GM12878 (cell line): ENCODE data around the gene CACNA1H. TPM values are rescaled to one million over a fixed set of nuclear protein-coding genes. Genes with fewer than 3 reads are reported as not detected.

Experiments
- ATAC-seq: fragments of 200-7000 bp; cut with Tn5 transposase; 3 replicates; pipeline ENCODE4 v1.9.1; 2020; ENCODE audit warnings: mild to moderate bottlenecking, moderate library complexity
- BruUV-seq: library from RNA; stranded (reverse); fragments of 400-500 nt; replicated peaks from 2 replicates; lab custom pipeline; 2021; lab: Mats Ljungman, UMichigan
- CTCF ChIA-PET: fragments of 300-600 bp; sonication (Branson Sonifier 250); formaldehyde crosslinking; extraction: SDS; loops from one replicate; lab custom pipeline; 2021; ENCODE audit warnings: inconsistent platforms; lab: Yijun Ruan, JAX
- POLR2A ChIA-PET: fragments of 350-600 bp; formaldehyde crosslinking; extraction: SDS; loops from one replicate; lab custom pipeline; 2021; ENCODE audit warnings: inconsistent platforms; lab: Charles Lee
- RAD21 ChIA-PET: fragments of 300-600 bp; sonication (Branson Sonifier 250); formaldehyde crosslinking; loops from one replicate; lab custom pipeline; 2023; ENCODE audit warnings: antibody characterized with exemption; ENCODE audit not compliant: unreplicated experiment; lab: Charles Lee
- SMC1A ChIA-PET: fragments of 300-600 bp; sonication (Branson Sonifier 250); formaldehyde crosslinking; loops from one replicate; lab custom pipeline; 2023; ENCODE audit not compliant: unreplicated experiment, uncharacterized antibody; lab: Charles Lee
- DNase-seq: peaks from one replicate; pipeline ENCODE4 v3.0.0-alpha.2; 2011; ENCODE audit warnings: low read depth, low spot score
- FAIRE-seq: peaks from 3 replicates; lab custom pipeline; 2011; peaks lifted over from hg19 to GRCh38; lab: Jason Lieb, UNC
- H2AFZ ChIP-seq: 2 replicates; pipeline ENCODE4 v1.6.0; 2011; ENCODE audit warnings: low read depth, low read length, control low read depth; ENCODE audit not compliant: control insufficient read depth
- H3K27ac ChIP-seq: 2 replicates; pipeline ENCODE4 v1.5.1; 2011; ENCODE audit warnings: control low read depth; ENCODE audit not compliant: control insufficient read depth, insufficient read depth
- H3K27me3 ChIP-seq, 2 experiments: replicated peaks in 1 of 2; 2 replicates each; pipeline versions ENCODE4 v1.6.0 to v1.6.1; 2011; ENCODE audit warnings: low read length in 1 of 2; ENCODE audit not compliant: control insufficient read depth in 2 of 2, insufficient read depth in 2 of 2
- H3K36me3 ChIP-seq, 2 experiments: 2 replicates each; pipeline ENCODE4 v1.5.1; 2011; ENCODE audit warnings: low read length in 1 of 2; ENCODE audit not compliant: control insufficient read depth in 2 of 2, insufficient read depth in 2 of 2
- H3K4me1 ChIP-seq: 2 replicates; pipeline ENCODE4 v1.6.1; 2011; ENCODE audit warnings: mild to moderate bottlenecking, low read length, moderate library complexity, mixed read lengths; ENCODE audit not compliant: control insufficient read depth, insufficient read depth
- H3K4me2 ChIP-seq: 2 replicates; pipeline ENCODE4 v1.6.0; 2011; ENCODE audit warnings: control low read depth; ENCODE audit not compliant: control insufficient read depth, insufficient read depth
- H3K4me3 ChIP-seq: fragments of 200-600 bp; sonication (generic); 2 replicates; pipeline ENCODE4 v1.5.1; 2016
- H3K79me2 ChIP-seq: 2 replicates; pipeline ENCODE4 v1.6.0; 2011; ENCODE audit warnings: low read length; ENCODE audit not compliant: control insufficient read depth, insufficient read depth
- H3K9ac ChIP-seq: 2 replicates; pipeline ENCODE4 v1.8.0; 2011; ENCODE audit warnings: low read length, control low read depth, mixed read lengths; ENCODE audit not compliant: control insufficient read depth, insufficient read depth
- H3K9me3 ChIP-seq: replicated peaks from 3 replicates; pipeline ENCODE4 v1.5.1; 2011; ENCODE audit warnings: mild to moderate bottlenecking, low read length; ENCODE audit not compliant: control insufficient read depth, insufficient read depth
- H4K20me1 ChIP-seq: 2 replicates; pipeline ENCODE4 v1.6.0; 2011; ENCODE audit not compliant: control insufficient read depth, insufficient read depth
- RB1 ChIP-seq: fragments of 450-650 bp; formaldehyde crosslinking; IDR thresholded peaks from 2 replicates; pipeline ENCODE4 v1.6.1; 2017; ENCODE audit warnings: mild to moderate bottlenecking, borderline replicate concordance
- TCF12 ChIP-seq: IDR thresholded peaks from 2 replicates; pipeline ENCODE4 v1.6.1; 2011; ENCODE audit warnings: low read depth, mild to moderate bottlenecking, low read length
- ZNF592 ChIP-seq: fragments of 450-650 bp; IDR thresholded peaks from 2 replicates; pipeline ENCODE4 v1.6.1; 2017; ENCODE audit warnings: mild to moderate bottlenecking, moderate library complexity
- WGBS: methylation state at CpG from one replicate; pipeline ENCODE4 v1.1.6; 2016; ENCODE audit warnings: low lambda C conversion rate; ENCODE audit not compliant: insufficient replicate concordance, insufficient coverage; ENCODE audit errors: missing lambda C conversion rate; 5-methylcytosine and 5-hydroxymethylcytosine counted together
- in situ Hi-C: fragments of 300-500 bp; cut with MboI; formaldehyde crosslinking; loops from 9 replicates; pipeline ENCODE4 v1.14.3; 2018; ENCODE audit warnings: mixed read lengths
- intact Hi-C: fragments of 100-400 bp; cut with micrococcal nuclease; formaldehyde crosslinking; loops from one replicate; pipeline ENCODE4 v1.14.2; 2022; ENCODE audit not compliant: unreplicated experiment
- polyA plus RNA-seq, 11 experiments: library from polyadenylated mRNA; depleted of rRNA in 4 of 11; unstranded in 6 of 11; stranded (reverse) in 5 of 11; fragments of >200 nt; fragmentation: Nextera tagmentation in 4 of 11; fragmentation: Illumina TruSeq in 1 of 11; extraction: Ambion mirVana in 4 of 11; extraction: Trizol in 1 of 11; gene quantifications; 1 replicate in 1 of 11; 2 replicates in 10 of 11; pipeline versions ENCODE4 v1.2.1 to v1.2.3, GENCODE V29; 2011 to 2016; ENCODE audit warnings: inconsistent platforms in 2 of 11, missing spikeins in 2 of 11, low read depth in 1 of 11
- total RNA-seq, 4 experiments: library from RNA; depleted of rRNA in 3 of 4; stranded (reverse); fragments of >200 nt in 3 of 4; fragmentation: Illumina TruSeq in 1 of 4; extraction: Trizol in 1 of 4; gene quantifications; 2 replicates each; pipeline versions ENCODE4 v1.2.1 to v1.2.3, GENCODE V29; 2013 to 2021

CACNA1H gene
- total and polyA plus RNA-seq, 10 of the 15 experiments (the other 5 are each of a cell fraction or from before 2014, with no cell fraction given), result 0.03 to 0.54 TPM; not detected in 8

GRCh38 chr16:1119766-1120576 is 32.9 kb upstream of the CACNA1H start:
- no peaks in the 10 kb centered on the region for H3K79me2 ChIP-seq
- no peak overlapping the region for H3K27ac ChIP-seq
- no peaks in the 10 kb centered on the region for H4K20me1 ChIP-seq
- TF ChIP-seq RB1 (no peak), TCF12 (no peak), ZNF592 (no peak)
- ChIA-PET POLR2A (no interaction called here), SMC1A (no interaction called here), CTCF (no interaction called here), RAD21 (no interaction called here)
- no peaks in the 10 kb centered on the region for H3K27me3 ChIP-seq
- intact Hi-C loops (no loop called here), in situ Hi-C loops (loop anchor here (10.0 kb wide), 1 partner anchor 55 kb away; no protein-coding TSS in a partner anchor)
- no peak overlapping the region for H3K4me2 ChIP-seq
- H3K4me3 ChIP-seq, result no peak overlapping the region
- no peaks in the 10 kb centered on the region for H3K9me3 ChIP-seq
- H3K4me1 ChIP-seq, result no peaks in the 10 kb centered on the region
- DNase-seq (no peak), ATAC-seq (no peak), FAIRE-seq (no peak)
- no peaks in the 10 kb centered on the region for H3K36me3 ChIP-seq
- WGBS, result 6% methylated on average over 34 of the region's 35 CpGs
- no peak overlapping the region for H3K9ac ChIP-seq
- no TSS peak for BruUV-seq
- H2AFZ ChIP-seq, result no peak overlapping the region
